ENCODE results near the gene LRRC41. TPM values are rescaled to one million over a fixed set of nuclear protein-coding genes. Genes with fewer than 3 reads are reported as not detected.

The LRRC41 gene
- total RNA-seq, 3 donors from 2014 or later (not counting 1 experiment from before 2014, with no cell fraction given) = 35.0 to 43.9 (median 35.8) TPM

DNA sequence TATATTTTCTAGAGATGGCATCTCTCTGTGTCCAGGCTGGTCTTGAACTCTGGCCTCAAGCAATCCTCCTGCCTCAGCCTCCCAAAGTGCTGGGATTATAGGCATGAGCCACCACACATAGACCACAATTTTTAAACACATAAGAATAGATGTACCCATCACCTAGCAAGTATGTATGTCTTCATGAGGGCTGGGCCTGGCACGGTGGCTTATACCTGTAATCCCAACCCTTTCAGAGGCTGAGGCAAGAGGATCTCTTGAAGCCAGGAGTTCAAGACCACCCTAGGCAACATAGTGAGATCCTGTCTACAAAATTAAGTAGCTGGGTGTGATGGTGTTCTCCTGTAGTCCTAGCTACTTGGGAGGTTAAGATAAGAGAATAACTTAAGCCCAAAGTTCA is 13.9 kb upstream of the LRRC41 start:
- no peaks in the 10 kb centered on the region for H3K4me1 ChIP-seq (ENCODE audit: control insufficient read depth, insufficient read depth, low read length)
- H3K27me3 Mint-ChIP-seq (ENCODE audit: low read depth in 2 of 2) = no peaks in the 10 kb centered on the region
- no peaks in the 10 kb centered on the region for H3K9me3 ChIP-seq (ENCODE audit: control insufficient read depth, insufficient read depth, low read length)
- H3K36me3 Mint-ChIP-seq = no peaks in the 10 kb centered on the region
- ATAC-seq (no peak), DNase-seq (no peak)
- 100% methylated on average over 1 of the region's 1 CpG for WGBS (ENCODE audit: insufficient coverage)
- H3K27ac ChIP-seq (ENCODE audit: low read length) = no peak overlapping the region
- intact Hi-C loops (cut with micrococcal nuclease) = no loop called here
- no peaks in the 10 kb centered on the region for H3K4me1 Mint-ChIP-seq
- H3K4me3 ChIP-seq (ENCODE audit: low read length) = no peak overlapping the region
- peaks cover 29% of the 10 kb centered on the region for H3K36me3 ChIP-seq (ENCODE audit: control insufficient read depth, insufficient read depth, low read length)
- H3K9me3 Mint-ChIP-seq = no peaks in the 10 kb centered on the region
- H3K27ac Mint-ChIP-seq = no peak overlapping the region
- no peak overlapping the region for H3K4me3 Mint-ChIP-seq
- TF ChIP-seq, protein P1, sequence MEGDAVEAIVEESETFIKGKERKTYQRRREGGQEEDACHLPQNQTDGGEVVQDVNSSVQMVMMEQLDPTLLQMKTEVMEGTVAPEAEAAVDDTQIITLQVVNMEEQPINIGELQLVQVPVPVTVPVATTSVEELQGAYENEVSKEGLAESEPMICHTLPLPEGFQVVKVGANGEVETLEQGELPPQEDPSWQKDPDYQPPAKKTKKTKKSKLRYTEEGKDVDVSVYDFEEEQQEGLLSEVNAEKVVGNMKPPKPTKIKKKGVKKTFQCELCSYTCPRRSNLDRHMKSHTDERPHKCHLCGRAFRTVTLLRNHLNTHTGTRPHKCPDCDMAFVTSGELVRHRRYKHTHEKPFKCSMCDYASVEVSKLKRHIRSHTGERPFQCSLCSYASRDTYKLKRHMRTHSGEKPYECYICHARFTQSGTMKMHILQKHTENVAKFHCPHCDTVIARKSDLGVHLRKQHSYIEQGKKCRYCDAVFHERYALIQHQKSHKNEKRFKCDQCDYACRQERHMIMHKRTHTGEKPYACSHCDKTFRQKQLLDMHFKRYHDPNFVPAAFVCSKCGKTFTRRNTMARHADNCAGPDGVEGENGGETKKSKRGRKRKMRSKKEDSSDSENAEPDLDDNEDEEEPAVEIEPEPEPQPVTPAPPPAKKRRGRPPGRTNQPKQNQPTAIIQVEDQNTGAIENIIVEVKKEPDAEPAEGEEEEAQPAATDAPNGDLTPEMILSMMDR (IDR thresholded peaks at IDR 0.05) = no peak
- H3K27me3 ChIP-seq (ENCODE audit: control insufficient read depth, insufficient read depth, low read length) = no peaks in the 10 kb centered on the region

DNA sequence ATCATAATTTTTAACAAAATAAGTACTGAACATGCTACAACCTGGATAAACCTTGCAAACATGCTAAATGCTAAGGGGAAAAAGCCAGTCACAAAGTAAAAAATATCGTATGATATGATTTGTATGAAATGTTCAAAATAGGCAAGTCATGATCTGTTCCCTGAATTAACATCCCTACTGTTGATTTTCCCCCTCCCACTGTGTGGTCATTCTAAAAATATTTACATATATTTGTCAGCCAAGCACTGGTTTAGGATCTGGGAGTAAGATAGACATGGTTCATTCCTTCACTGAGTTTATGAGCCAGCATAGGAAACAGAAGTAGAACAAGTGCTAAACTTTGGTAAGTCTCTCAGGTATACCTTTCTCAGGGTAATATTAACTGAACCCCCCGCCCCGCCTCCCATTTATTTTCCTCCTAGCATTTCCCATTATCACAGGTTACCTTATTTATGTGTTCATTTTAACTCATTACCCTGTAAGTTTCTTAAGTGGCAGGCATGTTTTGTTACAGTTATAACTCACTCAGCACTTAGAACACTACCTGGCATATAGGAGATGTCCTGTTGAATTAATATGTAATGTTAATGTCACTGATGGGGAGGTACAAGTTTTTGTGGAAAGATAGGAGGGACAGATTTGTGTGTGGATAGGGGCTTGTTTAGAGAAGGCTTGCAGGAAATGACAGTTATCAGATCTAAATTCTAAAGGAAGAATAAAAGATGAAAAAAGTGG is 12.4 kb upstream of the LRRC41 start:
- no peaks in the 10 kb centered on the region for H3K36me3 Mint-ChIP-seq
- DNase-seq (no peak), ATAC-seq (no peak)
- H3K27ac Mint-ChIP-seq = no peak overlapping the region
- H3K4me3 Mint-ChIP-seq = no peak overlapping the region
- no peaks in the 10 kb centered on the region for H3K9me3 Mint-ChIP-seq
- intact Hi-C loops (cut with micrococcal nuclease) = no loop called here
- TF ChIP-seq, protein P1 (IDR thresholded peaks at IDR 0.05) = no peak
- H3K27me3 Mint-ChIP-seq (ENCODE audit: low read depth in 2 of 2) = no peaks in the 10 kb centered on the region
- no peaks in the 10 kb centered on the region for H3K4me1 ChIP-seq (ENCODE audit: control insufficient read depth, insufficient read depth, low read length)
- H3K27ac ChIP-seq (ENCODE audit: low read length) = no peak overlapping the region
- WGBS (ENCODE audit: insufficient coverage) = 100% methylated on average over 2 of the region's 3 CpGs
- H3K27me3 ChIP-seq (ENCODE audit: control insufficient read depth, insufficient read depth, low read length) = no peaks in the 10 kb centered on the region
- H3K4me3 ChIP-seq (ENCODE audit: low read length) = no peak overlapping the region
- no peaks in the 10 kb centered on the region for H3K4me1 Mint-ChIP-seq
- peaks cover 41% of the 10 kb centered on the region for H3K36me3 ChIP-seq (ENCODE audit: control insufficient read depth, insufficient read depth, low read length)
- no peaks in the 10 kb centered on the region for H3K9me3 ChIP-seq (ENCODE audit: control insufficient read depth, insufficient read depth, low read length)

DNA sequence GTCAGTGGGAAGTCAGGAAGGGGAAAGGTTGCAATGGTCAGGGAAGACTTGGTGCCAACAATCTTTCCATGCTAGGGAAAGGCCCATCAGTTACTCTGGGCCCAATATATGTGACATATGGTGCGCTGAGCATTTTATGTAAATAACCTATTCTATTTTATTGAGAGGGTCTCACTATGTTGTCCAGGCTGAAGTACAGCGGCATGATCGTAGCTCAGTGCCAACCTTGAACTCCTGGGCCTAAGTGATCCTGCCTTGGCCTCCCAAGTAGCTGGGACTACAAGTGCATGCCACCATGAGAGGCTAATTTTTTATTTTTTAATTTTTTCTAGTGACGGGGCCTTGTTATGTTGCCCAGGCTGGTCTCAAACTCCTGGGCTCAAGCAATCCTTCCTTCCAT is 6.9 kb upstream of the LRRC41 start:
- no peak overlapping the region for H3K27ac ChIP-seq (ENCODE audit: low read length)
- no peak overlapping the region for H3K4me3 Mint-ChIP-seq
- H3K36me3 ChIP-seq (ENCODE audit: control insufficient read depth, insufficient read depth, low read length) = peaks cover 39% of the 10 kb centered on the region
- intact Hi-C loops (cut with micrococcal nuclease) = no loop called here
- peaks cover 7% of the 10 kb centered on the region for H3K36me3 Mint-ChIP-seq
- no peaks in the 10 kb centered on the region for H3K27me3 ChIP-seq (ENCODE audit: control insufficient read depth, insufficient read depth, low read length)
- no peaks in the 10 kb centered on the region for H3K9me3 Mint-ChIP-seq
- no peak overlapping the region for H3K27ac Mint-ChIP-seq
- DNase-seq (no peak), ATAC-seq (no peak)
- TF ChIP-seq, protein P1 (IDR thresholded peaks at IDR 0.05) = no peak
- no peaks in the 10 kb centered on the region for H3K27me3 Mint-ChIP-seq (ENCODE audit: low read depth in 2 of 2)
- H3K4me1 ChIP-seq (ENCODE audit: control insufficient read depth, insufficient read depth, low read length) = no peaks in the 10 kb centered on the region
- H3K9me3 ChIP-seq (ENCODE audit: control insufficient read depth, insufficient read depth, low read length) = no peaks in the 10 kb centered on the region
- peaks cover 17 to 20% of the 10 kb centered on the region in 2 donors for H3K4me1 Mint-ChIP-seq
- H3K4me3 ChIP-seq (ENCODE audit: low read length) = no peak overlapping the region
- 97% methylated on average over 4 of the region's 4 CpGs for WGBS (ENCODE audit: insufficient coverage)
